HG02571 (cell line): Measurements from ENCODE around the gene BIVM.
"Not testable (repeated sequence)": the region's sequence is repeated elsewhere in the genome, so short reads cannot be mapped to it uniquely, and the experiment has no call there.

ENCODE experiments used
- ATAC-seq: cut with Tn5 transposase; IDR thresholded peaks from one replicate; pipeline ENCODE4 v1.9.1; 2021; ENCODE audit warnings: mild to moderate bottlenecking, moderate library complexity; ENCODE audit not compliant: unreplicated experiment

Gene BIVM, protein sequence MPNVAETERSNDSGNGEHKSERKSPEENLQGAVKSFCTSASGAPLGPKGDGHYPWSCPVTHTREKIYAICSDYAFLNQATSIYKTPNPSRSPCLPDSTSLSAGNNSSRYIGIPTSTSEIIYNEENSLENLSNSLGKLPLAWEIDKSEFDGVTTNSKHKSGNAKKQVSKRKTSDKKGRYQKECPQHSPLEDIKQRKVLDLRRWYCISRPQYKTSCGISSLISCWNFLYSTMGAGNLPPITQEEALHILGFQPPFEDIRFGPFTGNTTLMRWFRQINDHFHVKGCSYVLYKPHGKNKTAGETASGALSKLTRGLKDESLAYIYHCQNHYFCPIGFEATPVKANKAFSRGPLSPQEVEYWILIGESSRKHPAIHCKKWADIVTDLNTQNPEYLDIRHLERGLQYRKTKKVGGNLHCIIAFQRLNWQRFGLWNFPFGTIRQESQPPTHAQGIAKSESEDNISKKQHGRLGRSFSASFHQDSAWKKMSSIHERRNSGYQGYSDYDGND

GRCh38 chr13:102798581-102799425 lies at the start of gene BIVM, which contains the start of gene POGLUT2:
Gene BIVM (plus strand): TSS chr13:102799119. CDS start chr13:102807268, 8,149 bp downstream.
Gene POGLUT2 (minus strand): TSS chr13:102798976. CDS start chr13:102798670, 306 bp downstream.
- peak; percentile 72 for ATAC-seq

DNA sequence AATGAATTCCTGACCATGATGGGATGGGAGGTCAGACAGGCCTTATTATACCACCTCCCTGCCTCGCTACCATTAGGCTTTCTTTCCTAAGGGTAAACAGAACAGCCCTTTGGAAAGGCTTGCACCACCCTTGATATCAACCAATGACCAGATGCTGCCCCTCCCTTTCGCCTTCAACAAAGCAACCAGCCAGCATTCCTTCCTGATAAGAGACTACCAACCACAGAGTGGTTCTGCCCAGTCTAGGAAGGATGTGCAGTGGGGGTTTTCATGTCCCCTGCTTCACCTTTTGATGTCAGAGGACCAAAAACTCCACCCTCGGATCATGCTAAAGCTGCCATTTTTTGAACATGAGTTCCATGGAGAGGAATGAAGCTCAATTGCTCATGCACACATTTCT lies 47.0 kb upstream of the BIVM start:
- ATAC-seq, result no peak

DNA sequence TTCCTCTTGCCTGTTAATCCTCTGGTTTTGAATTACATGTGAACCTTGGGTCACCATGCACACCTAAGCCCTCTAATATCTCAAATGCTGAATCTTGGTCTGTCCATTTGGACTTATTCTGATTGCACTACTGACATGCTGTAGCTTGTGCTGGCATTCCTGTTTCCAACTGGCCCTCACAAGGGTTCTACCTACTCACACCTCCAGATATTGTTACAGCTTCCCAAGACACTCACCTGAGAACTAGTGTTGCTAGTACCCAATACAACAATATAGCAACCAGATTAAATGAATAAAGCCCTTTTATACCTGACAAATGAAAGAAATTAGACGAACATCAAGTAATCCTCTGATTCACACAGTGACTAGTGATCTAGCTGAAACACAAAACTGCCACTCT lies 41.9 kb upstream of the BIVM start:
- no peak for ATAC-seq

DNA sequence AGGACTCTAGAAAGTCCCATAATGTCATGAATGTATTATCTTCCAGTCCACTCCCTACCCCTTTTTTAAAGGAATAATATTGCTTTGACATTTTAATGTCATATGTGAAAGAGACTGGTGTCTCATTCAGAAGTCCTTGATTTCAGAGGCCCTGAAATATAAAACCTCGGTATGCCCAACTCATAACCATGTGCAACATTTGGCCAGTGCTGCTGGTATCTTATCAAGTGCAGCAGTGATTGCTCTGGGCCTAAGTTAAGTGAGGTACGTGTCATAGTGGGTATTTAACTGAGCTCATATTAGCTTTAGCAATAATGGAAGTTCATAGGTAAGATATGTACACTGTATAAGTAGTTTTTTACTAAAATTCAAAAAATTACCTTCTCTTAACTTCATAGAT lies 40.1 kb upstream of the BIVM start:
- ATAC-seq, result no peak

- no peak for ATAC-seq
Observed at GRCh38 chr13:102761071-102761470, 37.8 kb upstream of the BIVM start.

- no peak for ATAC-seq
Observed at GRCh38 chr13:102763741-102764140, 35.2 kb upstream of the BIVM start.

DNA sequence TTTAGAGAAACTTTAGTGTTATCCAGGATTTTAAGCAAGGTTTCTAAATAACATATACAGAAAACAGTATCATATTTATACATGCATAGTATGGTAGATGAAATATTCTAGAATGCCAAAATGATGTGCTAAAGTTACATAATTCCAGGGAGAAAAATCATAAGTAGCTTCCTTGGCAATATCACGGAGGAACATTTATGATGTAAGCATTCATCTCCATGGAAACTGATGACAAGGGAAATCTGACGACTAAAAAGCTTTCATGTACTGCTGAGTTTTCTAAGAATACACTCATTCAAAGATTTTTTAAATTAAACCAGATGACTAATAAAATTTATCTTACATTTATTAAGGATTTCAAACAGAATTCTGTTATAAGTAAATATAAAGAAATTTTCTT lies 30.0 kb upstream of the BIVM start:
- ATAC-seq, result no peak

GRCh38 chr13:102769679-102770078 lies 29.2 kb upstream of the BIVM start:
- no peak for ATAC-seq

DNA sequence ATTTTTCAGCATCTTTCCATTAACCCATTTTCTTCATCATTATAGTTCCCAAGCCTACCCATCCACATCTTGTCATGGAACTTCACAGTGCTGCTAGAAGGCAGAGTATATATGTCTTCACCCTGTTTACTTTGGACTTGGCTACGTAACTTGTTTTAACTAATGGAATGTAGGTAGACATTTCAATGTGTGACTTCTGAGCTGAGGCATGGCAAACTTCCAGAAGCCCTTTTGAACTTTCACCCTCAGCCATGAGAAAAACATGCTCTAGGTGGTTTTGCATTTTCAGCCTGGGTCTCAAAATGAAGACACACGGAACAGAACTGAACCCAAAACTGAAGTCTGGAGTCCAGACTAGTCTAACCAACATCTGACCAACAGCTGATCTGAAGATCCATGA lies 28.5 kb upstream of the BIVM start:
- ATAC-seq, result no peak

GRCh38 chr13:102771298-102772041 lies 27.4 kb upstream of the BIVM start:
- no peak for ATAC-seq

- ATAC-seq, result no peak
Observed at GRCh38 chr13:102772042-102772425, 26.9 kb upstream of the BIVM start.

GRCh38 chr13:102773441-102774213 lies 25.3 kb upstream of the BIVM start, which contains the start of gene TEX30:
Gene TEX30 (minus strand): TSS chr13:102773786. CDS start chr13:102770026, 3,760 bp downstream.
- peak; percentile 94 for ATAC-seq

DNA sequence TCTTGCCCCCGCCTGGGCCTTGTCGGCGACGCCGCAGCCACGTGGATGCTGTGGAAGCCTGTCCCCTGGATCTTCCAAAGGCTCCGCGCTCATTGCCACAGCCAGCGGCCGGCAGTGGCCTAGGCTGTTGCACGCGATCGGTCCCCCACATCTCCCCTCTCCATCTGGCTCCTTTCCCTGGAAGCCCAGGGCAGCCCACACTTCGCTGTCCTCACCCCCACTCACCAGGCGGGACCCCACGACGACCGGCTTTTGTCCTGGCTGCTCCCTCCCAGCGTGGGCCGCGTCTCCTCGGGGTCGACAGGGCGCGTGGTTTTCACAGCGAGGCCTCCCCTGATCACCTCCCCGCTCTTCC lies 24.7 kb upstream of the BIVM start:
- ATAC-seq, result no peak

GRCh38 chr13:102774591-102775520 lies 24.1 kb upstream of the BIVM start:
- ATAC-seq, result no peak

- no peak for ATAC-seq
Observed at GRCh38 chr13:102776271-102776670, 22.6 kb upstream of the BIVM start.

- no peak for ATAC-seq
Observed at GRCh38 chr13:102777736-102778135, 21.2 kb upstream of the BIVM start.

- no peak for ATAC-seq
Observed at GRCh38 chr13:102779436-102780159, 19.3 kb upstream of the BIVM start.

- not testable (repeated sequence) for ATAC-seq
Observed at GRCh38 chr13:102780656-102781055, 18.3 kb upstream of the BIVM start.
